ENCODE results near the gene TENM4.

DNA sequence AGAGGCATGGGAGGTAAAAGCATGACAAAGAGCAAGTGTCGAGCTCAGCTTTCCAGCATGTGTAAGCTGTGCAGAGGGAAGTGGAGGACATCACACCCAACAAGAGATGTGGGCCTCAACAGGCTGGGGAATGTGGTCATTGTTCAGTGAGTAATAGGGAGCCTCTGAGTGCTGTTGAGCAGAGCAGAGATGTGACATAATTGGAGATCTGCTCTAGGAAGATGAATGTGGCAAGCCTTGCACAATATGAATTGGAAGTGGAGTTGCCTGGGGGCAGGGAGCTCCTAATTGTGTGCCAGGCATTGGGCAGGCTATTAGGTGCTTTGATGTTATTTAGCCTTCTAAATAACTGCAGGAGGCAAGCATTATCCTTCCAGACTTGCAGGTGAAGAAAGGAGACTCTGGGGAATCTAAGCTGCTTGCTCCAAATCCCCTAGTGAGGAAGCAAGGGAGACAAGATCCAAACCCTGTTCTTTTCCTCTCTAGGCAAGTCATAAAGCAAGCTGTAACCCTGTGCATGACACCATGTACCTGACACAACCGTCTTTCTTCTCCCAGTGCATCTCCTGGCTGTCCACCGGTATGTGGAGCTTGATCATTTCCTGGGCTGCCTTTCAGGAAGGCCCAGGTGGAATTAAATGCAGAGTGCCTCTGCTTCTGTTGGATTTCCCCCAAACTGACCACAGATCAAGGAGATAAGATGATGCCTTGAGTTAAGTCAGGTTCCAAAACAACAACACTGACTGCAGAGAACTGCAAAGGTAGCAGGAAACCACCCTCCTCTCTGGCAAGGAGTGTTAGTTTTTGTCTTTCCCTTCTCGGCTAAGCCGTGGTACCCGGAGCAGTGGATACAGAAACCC lies 221.4 kb downstream of the TENM4 start:
- TF ChIP-seq POLR2A (IDR thresholded peaks at IDR 0.05; ENCODE audit: insufficient read depth in 1 of 2, low read depth in 2 of 2, low read length in 2 of 2) (no peak), NFIC (IDR thresholded peaks at IDR 0.05; ENCODE audit: low read length) (no peak), CREB3 (CRISPR knock-in tag; IDR thresholded peaks at IDR 0.05) (no peak), CBX5 (CRISPR knock-in tag; IDR thresholded peaks at IDR 0.05; ENCODE audit: borderline replicate concordance) (no peak), U2AF2 (IDR thresholded peaks at IDR 0.05; ENCODE audit: low read depth, low read length) (no peak), ZNF740 (CRISPR knock-in tag; IDR thresholded peaks at IDR 0.05) (no peak), CTCF (CRISPR knock-in tag; IDR thresholded peaks at IDR 0.05) (no peak), NR3C1 (CRISPR knock-in tag; IDR thresholded peaks at IDR 0.05) (no peak), CHD4 (IDR thresholded peaks at IDR 0.05; ENCODE audit: borderline replicate concordance, low read length) (no peak), ZNF3 (CRISPR knock-in tag; IDR thresholded peaks at IDR 0.05) (no peak)

Data from HepG2 (cell line).